Skeletal muscle satellite cell (primary cell): ENCODE results near the gene KRTAP5-8.
"Not testable (repeated sequence)": the region's sequence is repeated elsewhere in the genome, so short reads cannot be mapped to it uniquely, and the experiment has no call there.

Experiments used
- H3K27me3 ChIP-seq: 2 replicates; pipeline ENCODE4 v1.7.0; 2013; ENCODE audit warnings: low read length; ENCODE audit not compliant: control insufficient read depth, insufficient read depth
- H3K36me3 ChIP-seq: 2 replicates; pipeline ENCODE4 v1.7.0; 2013; ENCODE audit warnings: mild to moderate bottlenecking, control low read depth, low read length; ENCODE audit not compliant: insufficient read depth
- H3K4me1 ChIP-seq: 2 replicates; pipeline ENCODE4 v1.7.0; 2013; ENCODE audit warnings: low read length; ENCODE audit not compliant: control insufficient read depth, insufficient read depth
- H3K4me2 ChIP-seq: 2 replicates; pipeline ENCODE4 v1.7.0; 2013; ENCODE audit warnings: mild to moderate bottlenecking, low read length
- H3K4me3 ChIP-seq: 2 replicates; pipeline ENCODE4 v1.7.0; 2013; ENCODE audit warnings: low read length
- H3K9ac ChIP-seq: 2 replicates; pipeline ENCODE4 v1.7.0; 2013; ENCODE audit warnings: mild to moderate bottlenecking, low read depth, low read length, moderate library complexity
- H3K9me3 ChIP-seq: replicated peaks from 2 replicates; pipeline ENCODE4 v1.7.0; 2013; ENCODE audit warnings: mild to moderate bottlenecking, control low read depth, low read length

KRTAP5-8 gene

DNA sequence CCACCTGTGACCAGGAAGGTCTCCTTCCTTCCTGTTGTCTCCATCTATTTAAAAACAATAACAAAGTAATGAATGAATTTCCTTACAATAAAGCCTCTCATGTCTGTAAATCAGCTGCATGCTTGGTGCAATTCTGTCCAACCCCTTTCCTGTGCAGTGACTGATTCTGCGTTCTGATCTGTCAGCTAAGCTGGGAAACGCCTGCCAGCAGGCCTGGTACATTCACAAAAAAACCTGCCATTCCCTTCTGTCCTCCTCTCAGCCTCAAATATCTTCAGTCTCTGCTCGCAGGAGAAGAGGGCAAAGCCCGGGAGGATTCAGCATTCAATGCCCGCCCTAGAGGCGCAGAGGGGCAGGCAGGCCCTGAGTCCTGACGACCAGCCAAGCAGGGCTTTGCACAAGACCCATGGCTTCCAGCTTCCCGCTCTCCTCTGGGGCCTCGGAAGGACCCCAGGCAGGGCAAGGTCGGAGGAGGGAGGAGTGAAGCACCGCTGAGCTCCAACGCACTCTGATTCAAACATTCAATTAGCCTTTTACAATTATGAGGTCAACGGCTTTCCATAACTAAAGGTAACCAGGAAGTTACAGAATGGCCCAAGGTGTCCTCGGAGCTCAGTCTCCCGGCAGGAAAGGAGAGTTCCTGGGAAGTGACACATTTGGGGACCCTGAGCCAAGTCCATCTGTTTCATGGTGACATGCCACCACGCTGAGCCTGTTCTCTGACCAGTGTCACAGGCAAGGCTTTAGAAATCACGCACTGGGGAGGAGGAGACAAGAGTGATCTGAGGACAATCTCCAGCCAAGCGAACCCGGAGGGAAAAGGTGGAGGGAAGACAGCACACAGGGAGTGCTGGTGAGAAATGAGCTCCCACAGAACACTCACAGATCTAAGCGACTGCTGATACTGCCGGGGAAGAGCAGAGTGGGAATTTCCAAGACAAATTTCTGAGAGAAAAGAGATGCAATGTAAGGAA, 29.1 kb downstream of the KRTAP5-8 start:
- not testable (repeated sequence) for H3K9me3 ChIP-seq, H3K4me1 ChIP-seq, H3K9ac ChIP-seq, H3K36me3 ChIP-seq, H3K4me3 ChIP-seq, H3K4me2 ChIP-seq
- peaks cover 50% of the 10 kb centered on the region for H3K27me3 ChIP-seq

DNA sequence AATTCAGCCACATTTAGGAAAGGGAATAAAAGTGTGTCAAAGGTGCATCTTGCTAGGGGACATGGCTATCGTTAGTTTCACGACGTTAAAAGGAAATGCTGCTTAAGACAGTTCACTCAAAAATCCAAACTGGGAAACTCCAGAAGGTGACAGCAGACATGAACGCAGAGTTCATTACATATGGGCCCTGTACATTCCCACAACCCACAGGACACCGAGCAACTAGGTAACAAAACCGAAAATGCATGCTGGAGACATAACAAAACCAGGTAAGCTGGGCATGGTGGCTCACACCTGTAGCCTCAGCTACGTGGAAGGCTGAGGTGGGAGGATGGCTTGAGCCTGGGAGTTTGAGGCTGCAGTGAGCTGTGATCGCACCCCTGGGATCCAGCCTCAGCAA, 29.8 kb downstream of the KRTAP5-8 start:
- H3K4me1 ChIP-seq, H3K9me3 ChIP-seq, H3K9ac ChIP-seq, H3K4me2 ChIP-seq, H3K4me3 ChIP-seq, H3K36me3 ChIP-seq: not testable (repeated sequence)
- peaks cover 45% of the 10 kb centered on the region for H3K27me3 ChIP-seq

DNA sequence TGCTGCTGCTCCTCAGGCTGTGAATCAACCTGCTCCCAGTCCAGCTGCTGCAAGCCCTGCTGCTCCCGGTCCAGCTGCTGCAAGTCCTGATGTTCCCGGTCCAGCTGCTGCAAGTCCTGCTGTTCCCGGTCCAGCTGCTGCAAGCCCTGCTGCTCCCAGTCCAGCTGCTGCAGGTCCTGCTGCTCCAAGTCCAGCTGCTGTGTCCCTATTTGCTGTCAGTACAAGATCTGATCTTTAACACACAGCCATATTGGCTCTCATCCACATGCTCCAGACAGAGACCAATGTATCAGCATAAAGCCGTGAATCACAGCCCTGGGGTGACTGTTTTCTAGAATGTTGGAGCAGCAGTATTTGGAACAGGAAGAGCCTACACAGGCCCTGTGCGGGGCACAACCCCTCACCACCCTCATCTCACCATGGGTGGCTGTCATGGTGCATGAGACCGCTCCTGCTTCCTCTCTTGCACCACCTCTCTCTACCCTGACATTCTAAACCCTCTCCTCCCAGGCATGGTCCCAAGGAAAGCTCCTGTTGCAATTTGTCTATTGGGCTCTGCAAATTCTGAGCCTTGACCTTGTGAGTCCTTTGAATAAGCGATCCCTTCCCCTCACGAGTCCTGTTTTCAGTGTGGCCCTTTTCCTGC, 31.0 kb downstream of the KRTAP5-8 start:
- H3K27me3 ChIP-seq, result peaks cover 36% of the 10 kb centered on the region
- H3K4me3 ChIP-seq, result no peak overlapping the region
- no peak overlapping the region for H3K4me2 ChIP-seq
- no peaks in the 10 kb centered on the region for H3K36me3 ChIP-seq
- no peaks in the 10 kb centered on the region for H3K9me3 ChIP-seq
- H3K4me1 ChIP-seq, result no peaks in the 10 kb centered on the region
- no peak overlapping the region for H3K9ac ChIP-seq

DNA sequence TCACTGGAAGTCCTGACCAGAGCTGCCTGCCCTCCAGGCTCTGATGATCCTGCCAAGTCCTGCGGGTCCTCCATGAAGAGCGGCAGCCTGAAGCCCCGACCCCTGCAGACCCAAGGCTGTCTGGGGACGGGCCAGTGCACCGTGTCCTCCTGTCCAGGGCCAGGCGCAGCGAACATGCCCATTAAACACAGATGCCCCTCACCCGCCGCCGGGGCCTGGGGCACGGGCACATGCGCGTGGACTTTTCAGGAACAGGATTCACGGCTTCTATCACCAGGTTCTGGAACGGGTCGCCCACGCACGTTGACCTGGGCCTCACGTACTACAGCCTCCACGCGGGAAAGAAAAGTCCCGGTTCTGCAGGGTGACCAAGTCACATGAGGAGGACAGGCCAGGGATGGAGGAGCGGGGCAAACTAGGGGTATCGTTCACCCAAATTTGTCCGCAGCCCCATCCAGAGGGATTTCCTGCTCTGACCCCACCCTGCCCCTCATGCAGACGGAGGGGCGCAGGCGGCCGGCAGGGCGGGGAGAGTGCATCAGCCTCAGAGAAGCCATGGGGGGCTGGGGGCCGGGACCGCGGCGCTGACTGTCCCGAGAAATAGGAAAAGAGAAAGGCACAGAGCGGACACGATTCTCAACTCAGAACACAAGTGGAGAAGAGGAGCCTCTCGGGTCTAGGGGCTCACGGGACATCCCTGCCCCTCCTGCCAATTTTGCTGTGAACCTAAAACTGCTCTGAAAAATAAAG, 33.5 kb downstream of the KRTAP5-8 start:
- H3K4me3 ChIP-seq, result not testable (repeated sequence)

DNA sequence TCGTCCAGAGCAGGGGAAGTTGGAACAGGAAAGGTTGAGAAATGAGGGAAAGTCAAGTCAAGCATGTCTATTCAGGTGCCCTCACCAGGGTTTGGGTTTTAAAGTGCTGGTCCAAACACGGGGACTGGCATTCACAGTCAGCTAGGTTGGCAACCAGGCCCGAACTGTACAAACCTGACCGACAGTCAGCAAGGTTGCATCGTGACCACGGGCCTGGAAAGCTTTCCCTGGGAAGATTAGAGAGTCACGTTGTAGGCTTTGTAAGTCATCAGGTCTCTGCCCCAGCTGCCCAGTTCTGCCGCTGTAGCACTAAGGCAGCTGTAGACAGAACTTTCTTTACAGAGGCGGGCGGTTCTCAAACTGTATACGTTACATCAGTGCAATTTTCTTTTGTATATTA, 35.0 kb downstream of the KRTAP5-8 start:
- H3K36me3 ChIP-seq, result no peaks in the 10 kb centered on the region
- H3K27me3 ChIP-seq, result peaks cover 31% of the 10 kb centered on the region
- H3K9me3 ChIP-seq, result no peaks in the 10 kb centered on the region
- H3K4me1 ChIP-seq, result no peaks in the 10 kb centered on the region
- no peak overlapping the region for H3K9ac ChIP-seq
- H3K4me3 ChIP-seq, result no peak overlapping the region
- H3K4me2 ChIP-seq, result no peak overlapping the region

More for the DNA sequence above, 33.5 kb downstream of the KRTAP5-8 start:
- not testable (repeated sequence) for H3K36me3 ChIP-seq, H3K4me2 ChIP-seq, H3K4me1 ChIP-seq, H3K9ac ChIP-seq, H3K9me3 ChIP-seq
- peaks cover 40% of the 10 kb centered on the region for H3K27me3 ChIP-seq

DNA sequence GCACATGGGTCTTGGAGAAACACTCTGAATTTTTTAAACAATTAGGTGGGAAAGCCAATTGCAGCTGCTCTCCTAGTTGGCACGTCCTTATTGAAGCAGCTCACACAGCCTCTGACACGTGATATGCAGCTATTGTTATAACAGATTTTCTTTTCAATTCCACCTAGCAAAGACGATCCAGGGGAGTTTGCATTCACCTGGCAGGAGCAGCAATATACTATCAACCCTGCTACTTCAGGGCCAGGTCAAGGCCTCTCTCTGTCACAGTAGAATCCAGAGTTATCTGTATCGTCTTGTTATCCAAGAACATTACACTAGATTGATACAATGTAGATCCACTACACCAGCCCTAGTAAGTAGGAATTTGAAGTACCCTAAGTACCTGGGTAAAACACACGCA, 36.6 kb downstream of the KRTAP5-8 start:
- no peak overlapping the region for H3K9ac ChIP-seq
- H3K4me1 ChIP-seq, result no peaks in the 10 kb centered on the region
- no peaks in the 10 kb centered on the region for H3K9me3 ChIP-seq
- no peaks in the 10 kb centered on the region for H3K36me3 ChIP-seq
- H3K27me3 ChIP-seq, result peaks cover 23% of the 10 kb centered on the region
- H3K4me2 ChIP-seq, result no peak overlapping the region
- H3K4me3 ChIP-seq, result no peak overlapping the region

DNA sequence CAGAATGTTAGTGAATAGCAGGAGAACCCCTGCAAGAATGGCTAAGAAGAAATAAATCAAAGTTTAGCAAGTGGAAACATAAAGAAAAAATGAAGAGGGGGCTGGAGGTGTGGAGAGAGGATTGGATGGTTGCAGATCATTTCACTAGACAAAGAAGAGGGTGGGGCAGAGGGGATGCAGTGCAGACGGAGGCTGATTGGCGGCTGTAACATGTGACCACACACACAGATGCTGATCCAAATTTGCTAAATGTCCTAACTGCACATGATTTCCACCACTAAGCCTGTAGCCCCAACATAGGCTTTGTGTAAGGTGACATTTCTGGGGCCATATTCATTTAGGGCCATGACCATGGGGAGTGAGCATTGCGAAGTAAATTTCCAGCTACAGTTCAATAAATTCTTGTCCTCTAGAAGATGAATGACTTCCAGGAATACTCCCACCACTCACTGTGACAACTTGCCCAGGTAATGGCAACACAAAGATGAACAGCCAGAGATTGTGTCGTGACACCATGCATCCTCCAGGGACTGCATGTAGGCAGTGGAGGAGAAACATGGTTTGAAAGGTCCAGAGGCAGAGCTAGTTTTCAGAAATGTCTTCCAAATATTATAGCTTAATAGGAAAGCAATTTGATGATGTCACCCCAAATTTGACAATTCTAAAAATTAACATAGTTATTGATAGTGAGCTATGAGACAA, 38.0 kb downstream of the KRTAP5-8 start:
- no peaks in the 10 kb centered on the region for H3K9me3 ChIP-seq
- H3K4me3 ChIP-seq, result no peak overlapping the region
- H3K36me3 ChIP-seq, result no peaks in the 10 kb centered on the region
- no peak overlapping the region for H3K9ac ChIP-seq
- H3K4me2 ChIP-seq, result no peak overlapping the region
- no peaks in the 10 kb centered on the region for H3K4me1 ChIP-seq
- peaks cover 16% of the 10 kb centered on the region for H3K27me3 ChIP-seq

DNA sequence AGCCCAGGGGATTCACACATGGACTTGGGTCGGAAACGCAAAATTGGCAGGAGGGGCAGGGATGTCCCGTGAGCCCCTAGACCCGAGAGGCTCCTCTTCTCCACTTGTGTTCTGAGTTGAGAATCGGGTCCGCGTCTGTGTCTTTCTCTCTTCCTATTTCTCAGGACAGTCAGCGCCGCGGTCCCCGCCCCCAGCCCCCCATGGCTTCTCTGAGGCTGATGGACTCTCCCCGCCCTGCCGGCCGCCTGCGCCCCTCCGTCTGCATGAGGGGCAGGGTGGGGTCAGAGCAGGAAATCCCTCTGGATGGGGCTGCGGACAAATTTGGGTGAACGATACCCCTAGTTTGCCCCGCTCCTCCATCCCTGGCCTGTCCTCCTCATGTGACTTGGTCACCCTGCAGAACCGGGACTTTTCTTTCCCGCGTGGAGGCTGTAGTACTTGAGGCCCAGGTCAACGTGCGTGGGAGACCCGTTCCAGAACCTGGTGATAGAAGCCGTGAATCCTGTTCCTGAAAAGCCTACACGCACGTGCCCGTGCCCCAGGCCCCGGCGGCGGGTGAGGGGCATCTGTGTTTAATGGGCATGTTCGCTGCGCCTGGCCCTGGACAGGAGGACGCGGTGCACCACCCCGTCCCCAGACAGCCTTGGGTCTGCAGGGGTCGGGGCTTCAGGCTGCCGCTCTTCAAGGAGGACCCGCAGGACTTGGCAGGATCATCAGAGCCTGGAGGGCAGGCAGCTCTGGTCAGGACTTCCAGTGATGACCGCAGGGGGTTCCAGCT, 39.1 kb downstream of the KRTAP5-8 start:
- H3K4me1 ChIP-seq, H3K4me3 ChIP-seq, H3K9ac ChIP-seq, H3K9me3 ChIP-seq, H3K4me2 ChIP-seq, H3K36me3 ChIP-seq: not testable (repeated sequence)
- H3K27me3 ChIP-seq, result peaks cover 16% of the 10 kb centered on the region

DNA sequence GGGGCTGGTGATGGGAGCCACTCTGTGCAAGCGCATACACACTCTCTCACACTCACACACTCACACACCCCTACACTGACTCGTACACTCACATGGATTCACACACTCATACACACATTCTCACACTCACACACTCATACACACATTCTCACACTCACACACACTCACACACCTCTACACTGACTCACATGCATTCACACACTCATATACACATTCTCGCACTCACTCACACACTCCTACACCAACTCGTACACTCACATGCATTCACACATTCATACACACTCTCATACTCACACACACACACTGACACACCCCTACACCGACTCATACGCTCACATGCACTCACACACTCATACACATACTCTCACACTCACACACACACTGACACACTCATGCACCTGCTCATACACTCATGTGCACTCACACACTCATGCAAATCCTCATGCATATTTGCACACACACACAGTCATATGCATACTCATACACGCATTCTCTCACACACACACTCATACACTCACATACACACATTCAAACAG, 39.7 kb downstream of the KRTAP5-8 start:
- Histone ChIP-seq H3K9ac (no peak overlapping the region), H3K4me1 (no peaks in the 10 kb centered on the region), H3K4me2 (no peak overlapping the region), H3K36me3 (no peaks in the 10 kb centered on the region), H3K27me3 (peaks cover 16% of the 10 kb centered on the region), H3K9me3 (no peaks in the 10 kb centered on the region), H3K4me3 (no peak overlapping the region)

DNA sequence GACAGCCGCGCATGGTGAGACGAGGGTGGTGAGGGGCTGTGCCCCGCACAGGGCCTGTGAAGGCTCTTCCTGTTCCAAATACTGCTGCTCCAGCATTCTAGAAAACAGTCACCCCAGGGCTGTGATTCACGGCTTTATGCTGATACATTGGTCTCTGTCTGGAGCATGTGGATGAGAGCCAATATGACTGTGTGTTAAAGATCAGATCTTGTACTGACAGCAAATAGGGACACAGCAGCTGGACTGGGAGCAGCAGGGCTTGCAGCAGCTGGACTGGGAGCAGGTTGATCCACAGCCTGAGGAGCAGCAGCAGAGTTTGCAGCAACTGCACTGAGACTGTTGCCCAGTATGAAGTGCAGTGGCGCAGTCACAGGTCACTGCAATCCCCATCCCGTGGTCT, 41.7 kb downstream of the KRTAP5-8 start:
- not testable (repeated sequence) for H3K4me2 ChIP-seq, H3K4me1 ChIP-seq, H3K9ac ChIP-seq, H3K4me3 ChIP-seq, H3K36me3 ChIP-seq, H3K9me3 ChIP-seq
- peaks cover 20% of the 10 kb centered on the region for H3K27me3 ChIP-seq
